Heart left ventricle (tissue), 13 donors: ENCODE measurements around the gene B4GALT2.

Experiments
- CTCF ChIP-seq, 12 donors: fragments of 200-600 bp; sonication (generic) in 4 of 12; IDR thresholded peaks; one replicate each; pipeline versions ENCODE4 v1.5.0 to v1.8.0; 2018 to 2022; ENCODE audit warnings: antibody characterized with exemption in 12 of 12, mild to moderate bottlenecking in 5 of 12
- POLR2A ChIP-seq, 2 donors: fragments of 450-650 bp; IDR thresholded peaks; one replicate each; pipeline ENCODE4 v1.6.1; 2017; ENCODE audit warnings: antibody characterized with exemption in 2 of 2, mild to moderate bottlenecking in 2 of 2, moderate library complexity in 2 of 2
- donor health status: ischemic (EF 13 %, LVEDD 7.1; RV severe dilation, severe dysfunction).
- donor health status: DM: no; HTN: yes; CAD: no.
- donor health status: DM: no; HTN: no; CAD: no.
- donor health status: ischemic (EF 25% LVEDD 6.9; RV normal size, moderate dysfunction).
- donor health status: ischemic (EF 25% LVEDD 5.7; RV mildly dilated, moderate dysfunction).
- donor health status: ischemic (EF 35%, LVEDD 5.7; RV mildly dilated, moderate dysfunction).
- donor health status: nonischemic (EF 11% LVEDD 7.7; RV severe dilation, severe dysfunction).
- donor health status: DM: yes; HTN: yes; CAD: no.
- donor health status: PGD.
- donor health status: ischemic (EF 29% LVEDD 5.4; RV normal size, mild dysfunction).
- donor health status: nonischemic (EF 23%, LVEDD 6.1; RV moderate dilation, normal function).

- TF ChIP-seq CTCF (IDR thresholded peaks at IDR 0.05), result no peak
- TF ChIP-seq POLR2A (IDR thresholded peaks at IDR 0.05), result no peak
These were observed 5.0 kb upstream of the B4GALT2 start for GRCh38 chr1:43973981-43974442.
